Epithelial cell of proximal tubule (primary cell): ENCODE measurements around the gene PHF21A. TPM values are rescaled to one million over a fixed set of nuclear protein-coding genes. Genes with fewer than 3 reads are reported as not detected.

Source experiments
- DNase-seq: peaks from one replicate; pipeline ENCODE4 v3.0.0-alpha.2; 2011; ENCODE audit warnings: low read depth
- H3K4me3 ChIP-seq: 2 replicates; pipeline ENCODE4 v1.5.1; 2011; ENCODE audit warnings: low read depth, mild to moderate bottlenecking, low read length
- total RNA-seq: library from RNA; depleted of rRNA; stranded (reverse); fragments of >200 nt; gene quantifications from 2 replicates; pipeline ENCODE4 v1.2.3, GENCODE V29; 2015
- TF ChIP-seq, protein P1 (sequence below): conservative IDR thresholded peaks from 2 replicates; pipeline ENCODE4 v1.5.1; 2012; ENCODE audit warnings: low read depth, mild to moderate bottlenecking, low read length

Gene PHF21A
- total RNA-seq, 1 donor from 2014 or later = 5.8 TPM

DNA sequence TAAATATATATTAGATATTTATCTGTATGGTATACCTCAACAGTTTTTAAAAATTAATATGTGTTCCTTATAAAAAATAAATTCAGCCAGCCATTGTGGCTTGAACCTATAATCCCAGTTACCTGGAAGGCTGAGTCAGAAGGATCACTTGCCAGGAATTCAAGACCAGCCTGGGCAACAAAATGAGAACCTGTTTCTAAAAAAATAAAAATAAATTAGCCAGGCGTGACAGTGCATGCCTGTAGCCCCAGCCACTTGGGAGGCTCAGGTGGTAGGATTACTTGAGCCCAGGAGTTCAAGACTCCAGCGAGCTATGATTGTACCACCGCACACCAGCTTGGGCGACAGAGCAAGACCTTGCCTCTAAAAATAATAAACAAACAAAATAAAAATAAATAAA is 54.9 kb downstream of the PHF21A start:
- no peak overlapping the region for H3K4me3 ChIP-seq
- no peak for DNase-seq
- TF ChIP-seq, protein P1, sequence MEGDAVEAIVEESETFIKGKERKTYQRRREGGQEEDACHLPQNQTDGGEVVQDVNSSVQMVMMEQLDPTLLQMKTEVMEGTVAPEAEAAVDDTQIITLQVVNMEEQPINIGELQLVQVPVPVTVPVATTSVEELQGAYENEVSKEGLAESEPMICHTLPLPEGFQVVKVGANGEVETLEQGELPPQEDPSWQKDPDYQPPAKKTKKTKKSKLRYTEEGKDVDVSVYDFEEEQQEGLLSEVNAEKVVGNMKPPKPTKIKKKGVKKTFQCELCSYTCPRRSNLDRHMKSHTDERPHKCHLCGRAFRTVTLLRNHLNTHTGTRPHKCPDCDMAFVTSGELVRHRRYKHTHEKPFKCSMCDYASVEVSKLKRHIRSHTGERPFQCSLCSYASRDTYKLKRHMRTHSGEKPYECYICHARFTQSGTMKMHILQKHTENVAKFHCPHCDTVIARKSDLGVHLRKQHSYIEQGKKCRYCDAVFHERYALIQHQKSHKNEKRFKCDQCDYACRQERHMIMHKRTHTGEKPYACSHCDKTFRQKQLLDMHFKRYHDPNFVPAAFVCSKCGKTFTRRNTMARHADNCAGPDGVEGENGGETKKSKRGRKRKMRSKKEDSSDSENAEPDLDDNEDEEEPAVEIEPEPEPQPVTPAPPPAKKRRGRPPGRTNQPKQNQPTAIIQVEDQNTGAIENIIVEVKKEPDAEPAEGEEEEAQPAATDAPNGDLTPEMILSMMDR = no peak

DNA sequence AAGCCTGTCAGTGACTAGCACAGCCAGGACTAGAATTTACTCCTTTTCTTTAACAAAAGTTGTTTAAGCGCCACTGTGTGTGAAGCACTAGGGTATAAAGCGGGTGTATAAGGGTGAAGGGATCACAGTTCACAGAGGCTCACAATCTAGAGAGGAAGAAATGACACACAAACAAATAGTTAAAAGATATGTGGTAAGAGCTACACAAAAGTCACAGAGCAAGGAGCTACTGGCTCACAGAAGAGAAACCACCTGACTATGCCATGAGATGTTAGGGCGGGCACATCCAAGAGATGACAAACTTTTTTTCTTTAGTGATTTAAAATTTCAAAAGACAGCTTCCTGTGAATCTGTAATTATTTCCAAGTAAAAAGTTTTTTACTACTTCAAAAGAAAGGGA is 55.6 kb downstream of the PHF21A start:
- TF ChIP-seq, protein P1 = no peak
- no peak overlapping the region for H3K4me3 ChIP-seq
- DNase-seq = no peak

DNA sequence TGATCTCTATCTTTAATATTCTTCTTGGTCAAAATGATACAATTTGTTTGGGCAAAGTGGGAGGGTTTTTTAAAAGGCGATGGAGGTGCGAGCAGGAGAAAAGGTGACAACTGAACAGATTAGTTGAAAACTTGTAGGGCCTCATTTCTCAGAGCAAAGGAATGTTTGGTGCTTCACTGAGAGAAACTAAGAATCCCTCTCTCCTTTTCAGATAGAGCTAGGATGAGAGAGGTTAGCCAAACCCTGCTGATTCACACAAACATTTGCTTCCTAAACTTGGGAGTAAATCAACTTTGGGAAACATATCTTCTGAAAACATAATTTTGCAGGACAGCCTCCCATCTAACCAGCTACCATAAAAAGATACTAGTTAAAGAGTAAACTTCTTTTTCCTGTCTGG is 57.0 kb downstream of the PHF21A start:
- no peak overlapping the region for H3K4me3 ChIP-seq
- DNase-seq = no peak
- TF ChIP-seq, protein P1 = no peak

DNA sequence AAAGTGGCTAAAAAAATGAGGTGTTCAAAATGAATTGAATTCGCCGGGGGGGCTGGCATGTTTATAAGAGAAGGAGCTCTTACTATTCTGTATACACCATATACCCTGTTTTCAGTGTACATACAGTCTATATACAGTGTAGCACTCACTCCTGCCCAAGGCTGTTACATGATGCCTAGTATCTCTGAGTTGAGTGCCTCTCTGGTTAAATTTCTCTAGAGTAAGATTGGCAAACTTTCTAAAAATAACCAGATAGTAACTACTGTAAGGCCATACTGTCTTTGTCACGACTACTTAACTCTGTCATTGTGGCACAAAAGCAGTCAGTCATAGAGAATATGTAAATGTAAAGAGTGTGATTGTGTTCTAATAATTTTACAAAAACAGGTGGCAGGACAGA is 58.1 kb downstream of the PHF21A start:
- no peak for DNase-seq
- TF ChIP-seq, protein P1 = no peak
- H3K4me3 ChIP-seq = no peak overlapping the region

DNA sequence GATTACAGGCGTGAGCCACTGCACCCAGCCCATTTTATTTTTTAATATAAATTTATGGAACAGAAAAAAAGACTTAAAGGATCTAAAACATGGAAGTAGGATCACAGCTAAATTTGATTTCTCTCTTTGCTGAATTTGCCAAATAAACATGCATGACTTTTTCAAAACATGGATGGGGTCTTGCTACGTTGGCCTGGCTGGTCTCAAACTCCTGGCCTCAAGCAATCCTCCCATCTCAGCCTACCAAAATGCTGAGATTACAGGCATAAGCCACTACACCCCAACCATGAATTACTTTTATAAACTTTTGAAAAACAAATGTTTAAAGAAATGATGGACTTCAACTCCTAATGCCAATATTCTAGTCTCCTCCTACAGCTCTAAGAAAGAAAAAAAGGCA is 61.2 kb downstream of the PHF21A start:
- H3K4me3 ChIP-seq = no peak overlapping the region
- TF ChIP-seq, protein P1 = no peak
- no peak for DNase-seq

DNA sequence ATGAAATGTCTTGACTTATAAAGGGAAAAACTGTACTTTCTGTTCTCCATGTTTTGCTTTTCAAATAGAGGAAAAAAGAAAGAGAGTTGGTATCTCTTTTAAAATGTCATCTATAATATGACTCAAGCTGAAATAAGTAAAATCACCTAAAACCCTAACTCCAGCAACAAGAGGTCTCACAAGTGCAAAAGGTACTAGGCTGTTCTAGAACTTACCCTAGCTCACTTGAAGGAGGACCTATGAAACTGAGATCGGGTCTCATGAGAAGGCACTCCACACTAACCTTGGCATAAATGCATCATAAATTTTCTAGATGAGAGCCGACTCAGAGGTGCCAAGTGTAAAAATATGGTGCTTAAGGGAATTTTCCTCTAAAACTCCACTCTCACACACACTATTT is 63.8 kb downstream of the PHF21A start:
- DNase-seq = no peak
- no peak overlapping the region for H3K4me3 ChIP-seq
- TF ChIP-seq, protein P1 = no peak

DNA sequence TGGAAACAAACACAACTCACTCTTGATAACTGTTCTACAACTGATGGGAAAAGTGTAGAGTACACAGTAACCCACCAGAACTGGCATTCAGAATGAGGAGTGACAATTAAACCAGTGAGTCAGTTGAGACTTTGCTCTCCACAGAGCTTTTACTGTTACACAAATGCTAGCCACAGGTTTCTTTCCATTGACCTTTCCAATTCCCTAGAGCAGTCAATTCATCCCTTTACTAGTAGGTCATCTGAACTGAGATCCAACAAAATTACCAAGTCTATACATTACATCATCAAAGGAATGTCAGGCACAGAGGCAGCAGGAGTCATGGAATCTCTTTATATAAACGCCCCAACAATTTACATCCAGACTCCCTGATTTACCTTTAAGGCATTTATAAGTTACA is 65.9 kb downstream of the PHF21A start:
- H3K4me3 ChIP-seq = no peak overlapping the region
- no peak for DNase-seq
- TF ChIP-seq, protein P1 = no peak
